Stomach (tissue), 9 donors: ENCODE results near the gene ENPP6. TPM values are rescaled to one million over a fixed set of nuclear protein-coding genes. Genes with fewer than 3 reads are reported as not detected.
A peak's percentile ranks its signal among the peaks of the same experiment; 100 is the strongest.

ENCODE experiments used
- DNase-seq, 2 donors: peaks; one replicate each; pipeline versions ENCODE4 v3.0.0 to v3.0.0-alpha.2; 2013 to 2019
- H3K27ac ChIP-seq, 5 donors: fragments of 200-600 bp in 4 of 5; sonication (generic) in 4 of 5; one replicate each; pipeline ENCODE4 v1.5.1; 2013 to 2019; ENCODE audit warnings: mild to moderate bottlenecking in 1 of 5, moderate library complexity in 1 of 5
- H3K27me3 ChIP-seq, 3 donors: fragments of 200-600 bp; sonication (generic); one replicate each; pipeline ENCODE4 v1.5.1; 2017 to 2019; ENCODE audit warnings: mixed run types in 1 of 3
- H3K36me3 ChIP-seq, 4 donors: fragments of 200-600 bp; sonication (generic); 1 replicate in 3 of 4; 2 replicates in 1 of 4; pipeline ENCODE4 v1.5.1; 2016 to 2019
- H3K4me1 ChIP-seq, 4 donors: fragments of 200-600 bp; sonication (generic); one replicate each; pipeline ENCODE4 v1.5.1; 2016 to 2019
- H3K4me3 ChIP-seq, 4 donors: fragments of 200-600 bp; sonication (generic) in 3 of 4; one replicate each; pipeline ENCODE4 v1.5.1; 2016 to 2019; ENCODE audit warnings: mild to moderate bottlenecking in 1 of 4
- H3K9me3 ChIP-seq, 4 donors: fragments of 200-600 bp; sonication (generic); one replicate each; pipeline ENCODE4 v1.5.1; 2016 to 2019
- EP300 ChIP-seq: sonication (generic); formaldehyde crosslinking; IDR thresholded peaks from one replicate; pipeline ENCODE4 v1.6.1; 2017; ENCODE audit warnings: antibody characterized with exemption
- POLR2A ChIP-seq, 4 donors: fragments of 450-650 bp; IDR thresholded peaks; one replicate each; pipeline ENCODE4 v1.6.1; 2016; ENCODE audit warnings: antibody characterized with exemption in 4 of 4, control low read depth in 2 of 4, mild to moderate bottlenecking in 1 of 4, moderate library complexity in 1 of 4
- POLR2AphosphoS5 ChIP-seq, 3 donors: sonication (generic); formaldehyde crosslinking; IDR thresholded peaks; one replicate each; pipeline ENCODE4 v1.6.1; 2016; ENCODE audit warnings: antibody characterized with exemption in 3 of 3
- WGBS, 5 donors: extraction: QIAGEN DNeasy Blood & Tissue Kit in 3 of 5; methylation state at CpG; one replicate each; pipeline versions ENCODE4 v1.1.5 to v1.1.7; 2013 to 2018; 5-methylcytosine and 5-hydroxymethylcytosine counted together
- intact Hi-C: fragments of 100-400 bp; cut with DNase I; formaldehyde crosslinking; loops from one replicate; pipeline ENCODE4 v1.15.1; 2023; ENCODE audit warnings: low total_unique reads
- polyA plus RNA-seq, 3 donors: library from polyadenylated mRNA; stranded (reverse); fragments of 200-250 nt; gene quantifications; one replicate each; pipeline ENCODE4 v1.2.3, GENCODE V29; 2013
- total RNA-seq, 5 donors: library from RNA; depleted of rRNA; stranded (reverse); fragments of >200 nt; gene quantifications; one replicate each; pipeline versions ENCODE4 v1.1.0 to v1.2.3, GENCODE V29; 2014 to 2016
- TF ChIP-seq, protein P1 (sequence below), 7 experiments: fragments of 450-650 bp in 4 of 7; fragments of 200-600 bp in 3 of 7; sonication (generic) in 3 of 7; IDR thresholded peaks; one replicate each; pipeline ENCODE4 v1.5.1; 2016 to 2019; ENCODE audit warnings: antibody characterized with exemption in 7 of 7, control low read depth in 2 of 7, mild to moderate bottlenecking in 1 of 7
- donor health status: healthy with polysubstance abuse.
- donor health status: Bipolar disorder and iron deficiency.
- donor health status: healthy.

ENPP6 gene
- total and polyA plus RNA-seq, 8 donors, result 0.25 to 3.5 (median 0.70) TPM; not detected in 4

DNA sequence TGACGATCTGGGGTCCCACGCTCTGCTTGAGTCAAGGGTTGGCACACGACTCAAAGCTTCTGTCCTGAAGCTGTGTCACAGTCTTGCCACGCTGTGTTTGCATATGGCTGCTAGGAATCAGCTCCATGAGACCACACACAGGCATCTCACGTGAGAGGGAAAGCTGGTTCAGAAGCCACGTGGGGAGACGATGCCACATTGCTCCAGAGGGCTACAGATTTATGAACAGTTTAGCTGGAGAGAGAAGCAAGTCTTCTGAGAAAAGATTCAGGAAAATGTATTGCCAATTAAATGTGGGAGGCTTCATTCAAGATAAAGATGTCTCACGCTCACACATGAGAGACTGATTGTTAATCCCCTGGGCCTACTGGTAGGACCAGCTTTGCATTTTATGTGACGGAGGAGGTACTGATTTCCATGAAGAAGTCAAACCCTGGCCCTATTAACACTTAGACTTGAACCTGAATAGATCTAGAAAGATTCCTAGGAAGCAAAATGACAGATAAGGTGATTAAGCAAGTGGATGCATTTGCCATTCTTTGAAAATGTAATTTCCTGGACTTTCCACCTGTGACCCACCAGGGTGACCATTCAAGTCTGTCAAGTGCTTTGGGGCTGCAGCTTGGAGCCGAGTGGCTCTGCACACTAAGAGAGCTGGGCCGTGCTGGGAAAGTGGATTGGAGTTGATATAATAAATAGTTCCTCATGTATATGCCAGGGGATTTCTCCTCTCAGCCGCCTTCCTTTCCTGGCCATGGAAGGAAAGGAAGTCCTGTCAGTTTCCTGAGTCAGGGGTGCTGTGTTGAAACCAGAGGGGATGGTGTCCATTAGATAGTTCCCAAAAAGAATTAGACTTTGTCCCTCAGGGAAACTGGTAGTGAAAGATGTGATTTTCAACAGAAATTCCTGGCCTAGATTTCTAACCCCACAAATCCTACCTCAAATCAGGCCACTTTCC, 29.0 kb downstream of the ENPP6 start:
- TF ChIP-seq POLR2AphosphoS5 (IDR thresholded peaks at IDR 0.05) (no peak), POLR2A (IDR thresholded peaks at IDR 0.05) (no peak), EP300 (no peak)
- TF ChIP-seq, protein P1, sequence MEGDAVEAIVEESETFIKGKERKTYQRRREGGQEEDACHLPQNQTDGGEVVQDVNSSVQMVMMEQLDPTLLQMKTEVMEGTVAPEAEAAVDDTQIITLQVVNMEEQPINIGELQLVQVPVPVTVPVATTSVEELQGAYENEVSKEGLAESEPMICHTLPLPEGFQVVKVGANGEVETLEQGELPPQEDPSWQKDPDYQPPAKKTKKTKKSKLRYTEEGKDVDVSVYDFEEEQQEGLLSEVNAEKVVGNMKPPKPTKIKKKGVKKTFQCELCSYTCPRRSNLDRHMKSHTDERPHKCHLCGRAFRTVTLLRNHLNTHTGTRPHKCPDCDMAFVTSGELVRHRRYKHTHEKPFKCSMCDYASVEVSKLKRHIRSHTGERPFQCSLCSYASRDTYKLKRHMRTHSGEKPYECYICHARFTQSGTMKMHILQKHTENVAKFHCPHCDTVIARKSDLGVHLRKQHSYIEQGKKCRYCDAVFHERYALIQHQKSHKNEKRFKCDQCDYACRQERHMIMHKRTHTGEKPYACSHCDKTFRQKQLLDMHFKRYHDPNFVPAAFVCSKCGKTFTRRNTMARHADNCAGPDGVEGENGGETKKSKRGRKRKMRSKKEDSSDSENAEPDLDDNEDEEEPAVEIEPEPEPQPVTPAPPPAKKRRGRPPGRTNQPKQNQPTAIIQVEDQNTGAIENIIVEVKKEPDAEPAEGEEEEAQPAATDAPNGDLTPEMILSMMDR (IDR thresholded peaks at IDR 0.05), result no peak
- no peaks in the 10 kb centered on the region for H3K4me1 ChIP-seq
- no peak for DNase-seq
- no peaks in the 10 kb centered on the region for H3K36me3 ChIP-seq
- no peak overlapping the region for H3K27ac ChIP-seq
- intact Hi-C loops, result no loop called here
- H3K9me3 ChIP-seq, result no peaks in the 10 kb centered on the region
- H3K27me3 ChIP-seq, result no peaks in the 10 kb centered on the region
- WGBS, 5 donors, result 83 to 91% (median 88%) methylated on average over 12 of the region's 12 CpGs
- no peak overlapping the region for H3K4me3 ChIP-seq

DNA sequence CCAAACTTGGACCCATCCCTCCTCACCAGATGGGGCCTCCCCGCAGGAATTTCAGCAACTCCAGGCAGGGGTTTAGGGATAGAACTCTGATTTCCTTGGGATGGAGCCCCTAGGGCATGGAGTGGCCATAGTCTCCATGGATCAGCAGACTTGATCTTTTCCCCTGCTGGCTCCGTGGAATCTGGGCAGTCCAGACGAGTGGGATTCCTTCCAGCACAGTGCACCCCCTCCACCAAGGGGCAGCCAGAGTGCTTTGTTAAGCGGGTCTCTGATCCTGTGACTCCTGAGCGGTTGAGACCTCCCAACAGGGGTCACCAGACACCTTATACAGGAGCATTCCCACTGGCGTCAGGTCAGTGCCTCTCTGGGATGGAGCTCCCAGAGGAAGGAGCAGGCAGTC, 40.4 kb downstream of the ENPP6 start:
- H3K9me3 ChIP-seq, result peaks cover 0 to 10% (median 2%) of the 10 kb centered on the region in 4 donors
- H3K4me1 ChIP-seq, result no peaks in the 10 kb centered on the region
- 78 to 88% (median 85%) methylated on average over 6 of the region's 6 CpGs for WGBS, 5 donors
- no peak overlapping the region for H3K27ac ChIP-seq
- TF ChIP-seq, protein P1 (IDR thresholded peaks at IDR 0.05), result no peak
- TF ChIP-seq POLR2A (IDR thresholded peaks at IDR 0.05), result no peak
- TF ChIP-seq POLR2AphosphoS5 (IDR thresholded peaks at IDR 0.05), result no peak
- TF ChIP-seq EP300, result no peak
- no peaks in the 10 kb centered on the region for H3K36me3 ChIP-seq
- H3K27me3 ChIP-seq, result no peaks in the 10 kb centered on the region
- intact Hi-C loops, result no loop called here
- no peak overlapping the region for H3K4me3 ChIP-seq
- DNase-seq, result no peak

DNA sequence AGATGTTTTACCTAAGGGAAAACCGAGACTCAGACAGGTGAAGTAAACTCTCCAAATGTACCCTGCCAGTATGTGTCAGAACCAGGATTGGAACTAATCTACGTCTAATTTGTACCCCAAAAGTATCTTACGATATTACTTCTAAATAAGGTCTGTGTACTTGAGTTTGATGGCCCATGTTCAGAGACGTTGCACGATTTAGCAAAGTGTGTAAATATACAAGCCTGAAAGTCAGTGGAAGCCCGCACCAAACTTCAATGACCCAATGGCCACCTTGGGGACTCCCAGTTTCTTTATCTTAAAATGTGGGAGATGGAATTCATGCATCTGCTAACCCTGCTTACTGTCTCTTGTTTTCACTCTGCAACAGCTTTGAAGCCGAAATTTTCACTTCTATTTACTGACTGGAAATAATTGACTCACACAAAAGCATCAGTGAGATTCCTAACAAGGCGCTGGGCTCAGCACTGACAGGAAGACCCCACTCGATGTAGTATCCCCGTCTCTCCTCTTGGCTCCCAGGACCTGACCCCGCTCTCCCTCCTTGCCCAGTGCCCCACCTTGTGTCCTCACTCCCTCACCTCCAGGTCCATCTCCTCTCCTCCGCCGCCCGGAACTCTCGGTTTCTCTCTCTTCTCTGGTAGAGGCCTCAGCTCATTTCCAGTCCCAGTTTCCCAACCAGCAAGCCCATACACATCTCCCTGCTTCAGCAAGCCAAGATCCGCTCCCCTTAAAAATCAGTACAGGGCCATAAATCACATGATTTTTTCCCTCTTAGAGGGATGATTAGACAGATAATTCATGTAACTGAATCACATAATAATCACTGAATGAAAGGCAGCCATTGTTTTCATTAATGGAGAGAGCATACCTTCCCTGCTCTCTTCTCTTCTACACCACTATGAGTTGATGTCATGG, 42.8 kb downstream of the ENPP6 start:
- WGBS, 5 donors, result 84 to 87% (median 86%) methylated on average over 16 of the region's 16 CpGs
- no peak for TF ChIP-seq POLR2A (IDR thresholded peaks at IDR 0.05)
- no peak for TF ChIP-seq EP300
- intact Hi-C loops, result no loop called here
- DNase-seq, result no peak
- Histone ChIP-seq H3K9me3 (peaks cover 0 to 10% (median 2%) of the 10 kb centered on the region in 4 donors), H3K36me3 (no peaks in the 10 kb centered on the region), H3K4me1 (no peaks in the 10 kb centered on the region), H3K27me3 (no peaks in the 10 kb centered on the region), H3K27ac (no peak overlapping the region), H3K4me3 (no peak overlapping the region)

GRCh38 chr4:184171011-184171410, 46.7 kb downstream of the ENPP6 start:
- DNase-seq, result peak in 1 of 2 donors; percentile 35
- no peaks in the 10 kb centered on the region for H3K9me3 ChIP-seq
- no peak overlapping the region for H3K4me3 ChIP-seq
- H3K4me1 ChIP-seq, result peaks cover 0 to 10% (median 9%) of the 10 kb centered on the region in 4 donors
- TF ChIP-seq POLR2AphosphoS5 (IDR thresholded peaks at IDR 0.05) (no peak), POLR2A (IDR thresholded peaks at IDR 0.05) (no peak), EP300 (no peak)
- TF ChIP-seq, protein P1 (IDR thresholded peaks at IDR 0.05), result no peak
- no peak overlapping the region for H3K27ac ChIP-seq
- 20 to 50% (median 48%) methylated on average over 1 of the region's 1 CpG; no CpG with 5 or more reads in 1 of the 5 donors for WGBS, 5 donors
- H3K36me3 ChIP-seq, result no peaks in the 10 kb centered on the region
- intact Hi-C loops, result no loop called here
- peaks cover 0 to 15% (median 0%) of the 10 kb centered on the region in 3 donors for H3K27me3 ChIP-seq
